IPS-18a (cell line): Measurements from ENCODE around the gene CHMP4A.

Source experiments
- H3K27ac ChIP-seq: one replicate; pipeline ENCODE4 v1.5.1; 2013; ENCODE audit warnings: low read length
- H3K27me3 ChIP-seq: one replicate; pipeline ENCODE4 v1.6.1; 2013; ENCODE audit warnings: mild to moderate bottlenecking, low read length; ENCODE audit not compliant: control insufficient read depth, insufficient read depth
- H3K36me3 ChIP-seq: one replicate; pipeline ENCODE4 v1.6.1; 2013; ENCODE audit warnings: low read depth, low read length; ENCODE audit not compliant: control insufficient read depth
- H3K4me1 ChIP-seq: one replicate; pipeline ENCODE4 v1.6.1; 2013; ENCODE audit warnings: low read depth, low read length; ENCODE audit not compliant: control insufficient read depth
- H3K4me3 ChIP-seq: one replicate; pipeline ENCODE4 v1.5.1; 2013; ENCODE audit warnings: low read length
- H3K9ac ChIP-seq: one replicate; pipeline ENCODE4 v1.6.1; 2013; ENCODE audit warnings: mild to moderate bottlenecking, low read length, moderate library complexity
- H3K9me3 ChIP-seq: one replicate; pipeline ENCODE4 v1.6.1; 2013; ENCODE audit warnings: low read depth, low read length; ENCODE audit not compliant: control insufficient read depth

Gene CHMP4A

DNA sequence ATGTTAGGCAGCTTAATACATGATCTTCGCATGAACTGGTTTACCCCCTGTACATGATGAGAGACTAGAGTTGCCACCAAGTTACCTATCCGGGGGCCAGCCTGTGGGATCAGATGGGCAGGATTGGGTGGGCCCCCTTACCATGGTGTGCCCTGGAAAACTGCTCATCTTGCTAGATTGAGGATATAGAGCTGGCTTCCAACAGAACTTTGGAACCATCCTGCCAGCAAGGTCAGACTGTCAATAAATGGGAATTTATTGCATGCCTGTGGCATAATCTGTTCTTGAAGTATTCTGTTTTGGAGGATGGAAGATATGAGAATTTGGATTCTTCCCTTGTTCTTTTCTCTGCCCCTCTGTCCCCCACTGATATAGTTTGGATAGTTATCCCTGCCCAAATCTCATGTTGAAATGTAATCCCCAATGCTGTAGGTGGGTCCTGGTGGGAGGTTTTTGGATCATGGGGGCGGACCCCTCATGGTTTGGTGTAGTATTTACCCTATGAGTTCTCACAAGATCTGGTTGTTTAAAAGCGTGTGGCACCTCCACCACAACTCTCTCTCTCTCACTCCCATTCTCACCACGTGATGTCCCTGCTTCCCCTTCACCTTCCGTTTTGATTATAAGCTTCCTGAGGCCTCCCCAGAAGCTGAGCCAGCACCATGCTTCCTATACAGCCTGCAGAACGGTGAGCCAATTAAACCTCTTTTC, 14.3 kb downstream of the CHMP4A start:
- Histone ChIP-seq H3K36me3 (no peaks in the 10 kb centered on the region), H3K27me3 (no peaks in the 10 kb centered on the region), H3K9ac (no peak overlapping the region)

DNA sequence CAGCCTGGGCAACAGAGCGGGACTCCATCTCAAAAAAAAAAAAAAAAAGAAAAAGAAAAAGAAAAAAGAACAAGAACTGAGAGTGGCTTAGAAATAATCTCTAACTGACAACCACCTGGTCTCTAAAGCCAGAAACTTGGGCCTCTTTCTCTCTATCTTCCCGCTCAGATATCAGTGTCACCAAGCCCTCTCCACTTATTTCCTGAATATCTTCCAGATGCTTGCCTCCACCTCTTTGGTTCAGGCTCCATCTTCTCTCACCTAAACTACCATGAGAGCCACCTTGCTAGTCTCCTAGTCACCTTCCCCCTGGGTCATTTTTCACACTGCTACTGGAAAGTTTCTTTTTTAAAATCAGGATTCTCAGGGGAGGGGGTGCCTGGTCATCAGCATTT, 16.2 kb downstream of the CHMP4A start:
- no peaks in the 10 kb centered on the region for H3K4me1 ChIP-seq
- peaks cover 9% of the 10 kb centered on the region for H3K36me3 ChIP-seq
- no peak overlapping the region for H3K4me3 ChIP-seq
- H3K27ac ChIP-seq, result no peak overlapping the region
- H3K9ac ChIP-seq, result no peak overlapping the region
- no peaks in the 10 kb centered on the region for H3K27me3 ChIP-seq
- H3K9me3 ChIP-seq, result no peaks in the 10 kb centered on the region

More for the DNA sequence above, 14.3 kb downstream of the CHMP4A start:
- Histone ChIP-seq H3K4me3 (no peak overlapping the region), H3K4me1 (peaks cover 6% of the 10 kb centered on the region), H3K27ac (no peak overlapping the region), H3K9me3 (no peaks in the 10 kb centered on the region)

DNA sequence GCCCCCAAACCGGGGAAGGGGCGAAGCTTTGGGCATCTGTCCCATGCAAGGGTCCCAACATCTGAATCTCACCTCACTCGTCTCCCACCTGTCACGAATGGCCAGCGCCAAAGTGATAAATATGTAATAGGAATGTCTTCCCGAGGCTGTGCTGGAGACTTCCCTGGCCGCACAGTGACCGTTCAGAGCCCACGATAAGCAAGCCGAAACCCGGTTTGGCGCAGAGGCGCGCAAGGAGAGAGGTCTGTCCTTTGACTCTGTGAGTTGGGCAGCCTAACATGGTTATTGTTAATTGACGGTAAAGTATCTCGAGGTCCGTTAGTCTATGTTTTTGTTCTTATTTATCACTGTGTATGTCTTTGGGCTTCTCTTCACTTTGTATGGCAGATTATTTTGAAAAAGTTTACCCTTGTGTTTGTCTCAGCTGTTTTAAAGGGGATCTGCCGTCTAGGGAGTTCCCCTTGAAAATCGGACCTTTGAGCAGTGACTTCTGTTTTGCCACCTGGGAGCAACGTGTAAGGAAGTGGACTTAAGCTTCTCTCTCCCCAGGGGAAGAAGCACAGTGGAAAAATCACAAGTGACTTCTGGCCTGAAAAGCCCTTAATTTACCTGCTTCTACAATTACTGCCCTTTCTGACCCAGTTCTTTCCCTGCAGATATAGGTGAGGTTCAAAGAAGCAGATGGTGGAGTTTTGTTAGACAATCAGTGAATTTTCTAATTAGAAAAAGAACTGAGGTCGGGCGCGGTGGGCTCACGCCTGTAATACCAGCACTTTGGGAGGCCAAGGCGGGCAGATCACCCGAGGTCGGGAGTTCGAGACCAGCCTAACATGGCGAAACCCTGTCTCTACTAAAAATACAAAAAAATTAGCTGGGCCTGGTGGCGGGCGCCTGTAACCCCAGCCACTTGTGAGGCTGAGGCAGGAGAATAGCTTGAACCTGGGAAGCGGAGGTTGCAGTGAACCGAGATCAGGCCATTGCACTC, 16.9 kb downstream of the CHMP4A start:
- Histone ChIP-seq H3K9me3 (no peaks in the 10 kb centered on the region), H3K27ac (peak overlapping the region; percentile 10)

DNA sequence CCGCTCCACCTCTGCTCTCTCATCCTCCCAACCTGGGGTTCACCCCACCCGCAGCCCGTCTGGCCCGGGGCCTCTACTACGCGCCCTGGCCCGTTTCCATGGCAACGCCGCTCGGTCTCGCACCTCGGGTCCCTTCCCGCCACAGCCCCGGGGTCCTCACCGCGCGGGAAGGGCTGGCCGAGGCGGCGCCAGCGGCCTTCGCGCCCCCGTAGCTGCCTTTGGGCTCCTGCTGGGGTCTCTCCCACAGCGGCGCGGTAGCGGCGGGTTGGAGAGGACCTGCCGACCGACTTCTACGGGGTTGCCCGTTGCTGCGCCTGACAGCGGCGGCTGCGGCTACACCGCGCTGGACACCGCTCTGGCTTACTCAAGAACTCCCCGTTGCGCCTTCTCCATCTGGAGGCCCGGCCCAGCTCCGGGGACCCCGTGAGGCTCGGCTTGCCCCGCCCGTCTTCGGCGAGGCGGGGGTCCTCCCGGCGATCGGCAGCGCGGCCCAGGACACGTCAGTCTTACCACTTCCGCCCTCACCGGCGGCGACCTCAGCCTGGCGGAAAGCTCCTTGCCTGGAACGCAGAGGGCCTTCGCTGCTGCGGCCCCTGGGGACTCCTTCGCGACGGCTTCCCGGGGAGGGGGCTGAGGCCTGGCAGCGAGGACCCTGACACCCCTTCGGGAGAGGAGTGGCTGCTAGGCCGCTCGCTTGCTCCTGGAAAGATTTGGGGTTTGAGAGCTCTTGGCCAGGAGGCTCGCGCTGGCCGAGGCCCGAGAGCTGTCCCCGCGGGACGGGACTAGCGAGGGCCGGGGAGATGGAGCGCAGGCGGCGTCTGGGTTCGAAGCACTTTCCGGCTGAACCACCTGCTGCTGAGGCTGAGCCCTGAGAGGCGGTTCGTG, 17.9 kb downstream of the CHMP4A start, which contains the start of gene TM9SF1:
Gene TM9SF1 (minus strand): TSS at position 256 of the 885 bp plus-strand sequence. CDS start 422 bp downstream, outside the sequence.
- Histone ChIP-seq H3K4me1 (no peaks in the 10 kb centered on the region), H3K27ac (peak within 1 kb of the TSS; percentile 89), H3K27me3 (no peaks in the 10 kb centered on the region), H3K36me3 (peaks cover 14% of the 10 kb centered on the region), H3K9me3 (no peaks in the 10 kb centered on the region), H3K9ac (peak within 1 kb of the TSS; percentile 79), H3K4me3 (peak within 1 kb of the TSS; percentile 90)

More for the DNA sequence above, 16.9 kb downstream of the CHMP4A start:
- Histone ChIP-seq H3K9ac (peak overlapping the region; percentile 79), H3K4me1 (no peaks in the 10 kb centered on the region), H3K36me3 (peaks cover 14% of the 10 kb centered on the region), H3K27me3 (no peaks in the 10 kb centered on the region), H3K4me3 (peak overlapping the region; percentile 90)

DNA sequence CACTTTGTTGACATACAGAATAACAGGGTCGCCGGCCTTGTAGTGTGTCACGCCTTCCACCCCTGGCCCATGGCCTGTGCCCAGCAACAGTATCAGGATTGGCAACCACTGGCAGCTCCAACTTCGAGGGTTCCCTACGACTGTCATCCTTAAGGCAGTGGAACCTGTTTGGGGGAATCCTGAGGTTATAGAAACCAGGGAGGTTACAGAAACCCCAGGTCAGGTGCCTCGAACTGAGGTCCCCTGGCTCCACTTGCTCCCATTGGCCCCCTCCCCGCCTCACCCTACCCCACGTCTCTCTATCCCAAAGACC, 18.5 kb downstream of the CHMP4A start:
- Histone ChIP-seq H3K27ac (no peak overlapping the region), H3K27me3 (no peaks in the 10 kb centered on the region), H3K4me3 (peak overlapping the region; percentile 90), H3K9me3 (no peaks in the 10 kb centered on the region), H3K9ac (peak overlapping the region; percentile 79), H3K36me3 (peaks cover 17% of the 10 kb centered on the region), H3K4me1 (no peaks in the 10 kb centered on the region)

DNA sequence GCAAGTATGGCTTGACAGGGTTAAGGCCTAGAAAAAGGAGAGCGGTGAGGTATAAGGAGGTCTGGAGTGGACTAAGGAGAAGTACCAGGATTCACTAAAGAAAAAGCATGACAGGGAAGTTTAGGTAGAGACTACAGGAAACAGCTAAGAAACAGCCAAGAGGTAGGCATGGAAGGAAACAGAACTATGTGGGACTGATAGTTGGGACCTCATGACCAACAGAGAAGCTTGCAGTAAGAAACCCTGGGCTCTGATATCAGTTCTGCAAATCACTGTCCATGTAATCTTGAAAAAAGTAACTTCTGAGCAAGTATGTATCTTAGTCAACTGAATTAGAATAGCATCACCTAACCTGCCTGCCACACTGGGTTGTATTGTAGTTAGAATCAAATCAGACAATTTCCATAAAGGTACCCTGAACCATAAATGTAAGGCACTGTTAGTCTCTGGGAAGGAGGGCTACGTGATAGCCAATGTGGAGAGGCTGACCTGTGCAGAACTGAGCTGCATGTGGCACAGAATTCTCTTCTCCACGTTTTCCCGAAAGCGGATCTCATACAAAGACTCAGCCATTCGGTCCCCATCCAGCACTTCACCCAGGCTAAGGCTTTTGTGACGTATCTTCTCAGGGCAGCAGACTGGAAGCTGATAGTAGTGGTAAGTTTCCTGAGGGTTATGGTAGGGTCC, 19.0 kb downstream of the CHMP4A start:
- H3K27ac ChIP-seq, result no peak overlapping the region

DNA sequence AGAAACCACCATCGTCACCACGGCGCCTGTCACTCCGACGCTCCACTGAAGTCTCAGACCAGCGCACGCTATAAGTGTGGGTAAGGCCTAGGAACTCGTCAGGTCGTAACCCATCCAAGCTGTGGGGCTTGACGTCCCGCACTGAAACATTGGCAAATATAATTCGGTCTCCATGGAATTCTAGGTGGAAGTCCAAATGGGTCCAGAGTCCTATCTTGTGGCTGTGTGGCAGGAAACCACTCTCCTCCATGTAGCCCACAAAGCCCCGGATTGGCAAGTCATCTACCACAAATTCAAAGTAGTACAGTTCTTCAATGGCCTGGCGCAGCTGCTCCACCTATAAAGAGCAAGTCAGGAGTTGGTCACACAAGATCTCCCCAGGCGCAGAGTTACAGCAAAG, 20.4 kb downstream of the CHMP4A start:
- H3K9me3 ChIP-seq, result no peaks in the 10 kb centered on the region
- H3K36me3 ChIP-seq, result peaks cover 17% of the 10 kb centered on the region
- H3K27ac ChIP-seq, result no peak overlapping the region
- no peak overlapping the region for H3K4me3 ChIP-seq
- no peak overlapping the region for H3K9ac ChIP-seq
- H3K27me3 ChIP-seq, result no peaks in the 10 kb centered on the region
- H3K4me1 ChIP-seq, result peaks cover under 1% of the 10 kb centered on the region

More for the DNA sequence above, 19.0 kb downstream of the CHMP4A start:
- H3K27me3 ChIP-seq, result no peaks in the 10 kb centered on the region
- peaks cover 17% of the 10 kb centered on the region for H3K36me3 ChIP-seq
- no peak overlapping the region for H3K9ac ChIP-seq
- peak overlapping the region; percentile 90 for H3K4me3 ChIP-seq
- H3K4me1 ChIP-seq, result no peaks in the 10 kb centered on the region
- no peaks in the 10 kb centered on the region for H3K9me3 ChIP-seq

DNA sequence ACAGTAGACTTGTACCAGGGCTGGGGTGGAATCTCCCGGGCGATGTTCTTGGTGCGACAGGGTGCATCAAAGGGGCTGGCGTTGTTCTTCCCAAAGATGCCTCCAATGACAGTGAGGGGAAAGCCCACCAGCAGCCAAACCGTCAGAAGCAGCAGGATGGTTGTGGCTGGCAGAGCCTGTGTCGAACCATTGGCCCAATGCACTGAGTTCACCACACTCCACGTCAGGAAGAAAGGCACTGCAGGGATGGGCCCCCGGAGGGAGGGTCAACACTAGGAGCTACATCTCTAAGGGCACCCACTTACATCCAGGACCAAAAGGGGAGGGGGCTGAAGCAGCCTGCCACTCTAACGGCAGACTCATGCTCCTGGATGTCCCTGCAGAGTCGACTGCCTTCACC, 22.9 kb downstream of the CHMP4A start:
- H3K9me3 ChIP-seq, result no peaks in the 10 kb centered on the region
- H3K27me3 ChIP-seq, result no peaks in the 10 kb centered on the region
- no peak overlapping the region for H3K27ac ChIP-seq
- no peak overlapping the region for H3K9ac ChIP-seq
- peaks cover 6% of the 10 kb centered on the region for H3K4me1 ChIP-seq
- H3K4me3 ChIP-seq, result no peak overlapping the region
- H3K36me3 ChIP-seq, result peaks cover 35% of the 10 kb centered on the region

DNA sequence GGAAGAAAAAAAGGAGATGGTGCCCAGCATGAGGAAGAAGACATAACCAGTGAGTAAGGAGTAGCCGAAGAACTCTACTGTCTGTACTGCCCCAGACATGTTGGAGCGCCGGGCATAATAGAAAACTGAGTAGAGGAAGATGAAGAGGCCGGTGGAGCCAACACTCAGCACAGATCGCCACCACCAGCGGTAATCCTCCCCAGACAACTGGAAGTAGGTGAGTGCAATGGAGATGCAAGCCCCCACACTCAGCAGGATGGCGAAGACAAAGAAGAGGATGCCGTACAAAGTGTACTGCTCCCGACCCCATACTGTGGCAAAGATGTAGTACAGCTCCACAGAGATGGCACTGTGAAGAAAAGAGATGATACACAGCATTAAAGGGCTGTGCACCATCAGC, 23.8 kb downstream of the CHMP4A start:
- Histone ChIP-seq H3K9me3 (no peaks in the 10 kb centered on the region), H3K4me1 (peaks cover 6% of the 10 kb centered on the region), H3K9ac (no peak overlapping the region), H3K27me3 (no peaks in the 10 kb centered on the region), H3K4me3 (peak overlapping the region; percentile 87), H3K27ac (no peak overlapping the region), H3K36me3 (peaks cover 45% of the 10 kb centered on the region)

DNA sequence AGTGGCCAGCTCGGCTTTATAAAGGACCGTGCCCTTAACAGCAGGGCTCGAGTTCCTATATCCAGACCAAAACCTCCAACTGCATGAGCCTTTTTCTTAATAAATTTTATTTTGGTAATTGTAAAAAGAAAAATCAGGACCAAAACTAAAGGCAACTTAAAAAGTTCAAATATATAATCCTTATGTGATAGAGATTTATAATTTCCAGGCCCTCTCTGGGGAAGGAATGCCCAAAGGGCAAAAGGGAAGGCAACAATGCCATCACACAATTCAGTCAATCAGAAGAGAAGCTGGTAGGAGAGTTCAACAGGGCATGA, 24.3 kb downstream of the CHMP4A start:
- no peaks in the 10 kb centered on the region for H3K9me3 ChIP-seq
- H3K36me3 ChIP-seq, result peaks cover 49% of the 10 kb centered on the region
- H3K27ac ChIP-seq, result no peak overlapping the region
- H3K9ac ChIP-seq, result peak overlapping the region; percentile 33
- no peaks in the 10 kb centered on the region for H3K27me3 ChIP-seq
- H3K4me1 ChIP-seq, result peaks cover 6% of the 10 kb centered on the region
- H3K4me3 ChIP-seq, result peak overlapping the region; percentile 87
